Activated CD8-positive, alpha-beta memory T cell treated with anti-CD3 and anti-CD28 coated beads, Interleukin-2, amount 10 ng/mL, durations not matched to agents 7 days and 5 days (primary cell): ENCODE results near the gene DNAJB4. TPM values are rescaled to one million over a fixed set of nuclear protein-coding genes. Genes with fewer than 3 reads are reported as not detected.

Source experiments
- ATAC-seq: fragments of 150-1000 bp; cut with Tn5 transposase; one replicate; pipeline ENCODE4 v1.10.0; 2021; ENCODE audit warnings: moderate library complexity
- CTCF ChIA-PET: fragments of 350-600 bp; sonication (Branson Sonifier 250); formaldehyde crosslinking; loops from one replicate; lab custom pipeline; 2021; ENCODE audit warnings: antibody characterized with exemption; lab: Charles Lee
- DNase-seq: peaks from one replicate; pipeline ENCODE4 v3.0.0-alpha.2; 2020
- H3K27ac Mint-ChIP-seq: one replicate; pipeline ENCODE4 v1.8.0; 2021; ENCODE audit warnings: mild to moderate bottlenecking, mixed read lengths
- H3K27me3 Mint-ChIP-seq: one replicate; pipeline ENCODE4 v1.8.0; 2021; ENCODE audit warnings: mixed read lengths
- H3K36me3 Mint-ChIP-seq: one replicate; pipeline ENCODE4 v1.8.0; 2021; ENCODE audit warnings: mild to moderate bottlenecking, mixed read lengths
- H3K4me1 Mint-ChIP-seq: one replicate; pipeline ENCODE4 v1.8.0; 2021; ENCODE audit warnings: mixed read lengths
- H3K4me3 Mint-ChIP-seq: one replicate; pipeline ENCODE4 v1.8.0; 2021; ENCODE audit warnings: mild to moderate bottlenecking, moderate library complexity, mixed read lengths
- H3K9me3 Mint-ChIP-seq: one replicate; pipeline ENCODE4 v1.8.0; 2022; ENCODE audit warnings: low read depth, mixed read lengths
- total RNA-seq, 2 experiments: library from RNA; stranded (reverse); gene quantifications; one replicate each; pipeline ENCODE4 v1.2.3, GENCODE V29; 2021

DNAJB4 gene
- total RNA-seq, 2 experiments from 2014 or later: 11.5 to 23.0 TPM

GRCh38 chr1:78029793-78030192 is 25.1 kb downstream of the DNAJB4 start:
- CTCF ChIA-PET: no interaction called here
- Mint-ChIP-seq H3K36me3 (no peaks in the 10 kb centered on the region), H3K27me3 (peaks cover 17% of the 10 kb centered on the region), H3K9me3 (no peaks in the 10 kb centered on the region), H3K27ac (no peak overlapping the region), H3K4me3 (no peak overlapping the region), H3K4me1 (no peaks in the 10 kb centered on the region)
- no peak for DNase-seq
- no peak for ATAC-seq

GRCh38 chr1:78032996-78033796 is 28.5 kb downstream of the DNAJB4 start:
- CTCF ChIA-PET: no interaction called here

GRCh38 chr1:78033797-78034172 is 29.0 kb downstream of the DNAJB4 start:
- Mint-ChIP-seq H3K4me3 (no peak overlapping the region), H3K9me3 (no peaks in the 10 kb centered on the region)
- CTCF ChIA-PET: no interaction called here

More at GRCh38 chr1:78032996-78033796, 28.5 kb downstream of the DNAJB4 start:
- Mint-ChIP-seq H3K36me3 (no peaks in the 10 kb centered on the region), H3K9me3 (no peaks in the 10 kb centered on the region), H3K27me3 (peaks cover 15% of the 10 kb centered on the region), H3K27ac (no peak overlapping the region), H3K4me1 (no peaks in the 10 kb centered on the region), H3K4me3 (no peak overlapping the region)
- DNase-seq: no peak
- ATAC-seq: no peak

GRCh38 chr1:78035121-78035520 is 30.4 kb downstream of the DNAJB4 start:
- DNase-seq (no peak), ATAC-seq (no peak)
- CTCF ChIA-PET: no interaction called here
- Mint-ChIP-seq H3K9me3 (no peaks in the 10 kb centered on the region), H3K4me1 (no peaks in the 10 kb centered on the region), H3K27me3 (peaks cover 15% of the 10 kb centered on the region), H3K36me3 (no peaks in the 10 kb centered on the region), H3K27ac (no peak overlapping the region), H3K4me3 (no peak overlapping the region)

More at GRCh38 chr1:78033797-78034172, 29.0 kb downstream of the DNAJB4 start:
- H3K27ac Mint-ChIP-seq: no peak overlapping the region
- ATAC-seq (no peak), DNase-seq (no peak)
- no peaks in the 10 kb centered on the region for H3K36me3 Mint-ChIP-seq
- peaks cover 15% of the 10 kb centered on the region for H3K27me3 Mint-ChIP-seq
- H3K4me1 Mint-ChIP-seq: no peaks in the 10 kb centered on the region

GRCh38 chr1:78036450-78036849 is 31.7 kb downstream of the DNAJB4 start:
- peaks cover 6% of the 10 kb centered on the region for H3K4me1 Mint-ChIP-seq
- H3K27ac Mint-ChIP-seq: no peak overlapping the region

GRCh38 chr1:78038071-78038470 is 33.3 kb downstream of the DNAJB4 start:
- Mint-ChIP-seq H3K9me3 (no peaks in the 10 kb centered on the region), H3K36me3 (no peaks in the 10 kb centered on the region), H3K27me3 (peaks cover 14% of the 10 kb centered on the region), H3K4me3 (no peak overlapping the region), H3K4me1 (peaks cover 6% of the 10 kb centered on the region), H3K27ac (no peak overlapping the region)
- no peak for DNase-seq
- CTCF ChIA-PET: no interaction called here
- ATAC-seq: no peak

More at GRCh38 chr1:78036450-78036849, 31.7 kb downstream of the DNAJB4 start:
- Mint-ChIP-seq H3K36me3 (no peaks in the 10 kb centered on the region), H3K9me3 (no peaks in the 10 kb centered on the region), H3K27me3 (peaks cover 15% of the 10 kb centered on the region), H3K4me3 (no peak overlapping the region)
- CTCF ChIA-PET: no interaction called here
- ATAC-seq: no peak
- DNase-seq: no peak

- Mint-ChIP-seq H3K4me1 (peaks cover 6% of the 10 kb centered on the region), H3K36me3 (no peaks in the 10 kb centered on the region), H3K27ac (no peak overlapping the region), H3K27me3 (peaks cover 17% of the 10 kb centered on the region), H3K4me3 (no peak overlapping the region), H3K9me3 (no peaks in the 10 kb centered on the region)
- DNase-seq: no peak
- ATAC-seq: no peak
- CTCF ChIA-PET: no interaction called here
These were observed 33.8 kb downstream of the DNAJB4 start for GRCh38 chr1:78038491-78038939.

GRCh38 chr1:78040484-78041089 is 35.8 kb downstream of the DNAJB4 start:
- Mint-ChIP-seq H3K27me3 (peaks cover 19% of the 10 kb centered on the region), H3K9me3 (no peaks in the 10 kb centered on the region), H3K4me1 (peaks cover 17% of the 10 kb centered on the region), H3K4me3 (no peak overlapping the region), H3K27ac (no peak overlapping the region), H3K36me3 (no peaks in the 10 kb centered on the region)
- DNase-seq (no peak), ATAC-seq (no peak)
- CTCF ChIA-PET: interaction anchor here (1.5 kb wide), 1 partner anchor 10 kb away, joined by 3 read pairs; no protein-coding TSS in a partner anchor

- ATAC-seq: no peak
- H3K36me3 Mint-ChIP-seq: no peaks in the 10 kb centered on the region
- CTCF ChIA-PET: no interaction called here
- peaks cover 29% of the 10 kb centered on the region for H3K4me1 Mint-ChIP-seq
- no peak for DNase-seq
- H3K27ac Mint-ChIP-seq: no peak overlapping the region
- H3K27me3 Mint-ChIP-seq: peaks cover 40% of the 10 kb centered on the region
- H3K9me3 Mint-ChIP-seq: no peaks in the 10 kb centered on the region
- H3K4me3 Mint-ChIP-seq: no peak overlapping the region
These were observed 38.7 kb downstream of the DNAJB4 start for GRCh38 chr1:78043436-78043835.

- Mint-ChIP-seq H3K27me3 (peaks cover 42% of the 10 kb centered on the region), H3K4me3 (peak overlapping the region; percentile 70), H3K36me3 (no peaks in the 10 kb centered on the region), H3K9me3 (no peaks in the 10 kb centered on the region), H3K27ac (no peak overlapping the region), H3K4me1 (peaks cover 33% of the 10 kb centered on the region)
- no peak for DNase-seq
- CTCF ChIA-PET: no interaction called here
- ATAC-seq: no peak
These were observed 40.2 kb downstream of the DNAJB4 start for GRCh38 chr1:78044796-78045562.

GRCh38 chr1:78045563-78045925 is 40.8 kb downstream of the DNAJB4 start:
- peak overlapping the region; percentile 70 for H3K4me3 Mint-ChIP-seq
- H3K36me3 Mint-ChIP-seq: no peaks in the 10 kb centered on the region
- ATAC-seq (no peak), DNase-seq (no peak)
- peaks cover 42% of the 10 kb centered on the region for H3K27me3 Mint-ChIP-seq
- CTCF ChIA-PET: no interaction called here
- no peak overlapping the region for H3K27ac Mint-ChIP-seq
- H3K9me3 Mint-ChIP-seq: no peaks in the 10 kb centered on the region
- H3K4me1 Mint-ChIP-seq: peaks cover 31% of the 10 kb centered on the region

- Mint-ChIP-seq H3K27me3 (peaks cover 42% of the 10 kb centered on the region), H3K9me3 (no peaks in the 10 kb centered on the region), H3K4me1 (peaks cover 28% of the 10 kb centered on the region), H3K27ac (no peak within 1 kb of the TSS), H3K4me3 (peak within 1 kb of the TSS; percentile 70), H3K36me3 (no peaks in the 10 kb centered on the region)
- peak; percentile 63 for ATAC-seq
- DNase-seq: peak; percentile 41
- CTCF ChIA-PET: no interaction called here
These were observed 41.4 kb downstream of the DNAJB4 start, which contains the start of gene GIPC2 for GRCh38 chr1:78045926-78046778. GIPC2 (plus strand) TSS chr1:78045966; CDS start chr1:78046095, 129 bp downstream.
